PFSK-1 (cell line): Measurements from ENCODE around the gene KRIT1.

Experiments used
- FOXP2 ChIP-seq: optimal IDR thresholded peaks from 2 replicates; pipeline ENCODE3; 2011; ENCODE audit warnings: borderline replicate concordance, control low read depth, inconsistent platforms; ENCODE audit not compliant: insufficient read depth; ENCODE audit errors: extremely low read length, extremely low read depth
- POLR2AphosphoS5 ChIP-seq: IDR thresholded peaks from 2 replicates; pipeline ENCODE4 v1.6.1; 2012; ENCODE audit warnings: low read depth, mild to moderate bottlenecking, control low read depth, low read length, moderate library complexity
- REST ChIP-seq, 2 experiments: IDR thresholded peaks; 2 replicates each; pipeline versions ENCODE4 v1.6.1 to v1.8.0; 2011 to 2012; ENCODE audit warnings: low read depth in 2 of 2, low read length in 2 of 2, control low read depth in 1 of 2, inconsistent platforms in 1 of 2, mild to moderate bottlenecking in 1 of 2, moderate library complexity in 1 of 2; ENCODE audit not compliant: insufficient read depth in 1 of 2
- SIN3A ChIP-seq: IDR thresholded peaks from 2 replicates; pipeline ENCODE4 v1.6.1; 2012; ENCODE audit warnings: mild to moderate bottlenecking, low read length, moderate library complexity, borderline replicate concordance; ENCODE audit not compliant: insufficient read depth
- TAF1 ChIP-seq: IDR thresholded peaks from 2 replicates; pipeline ENCODE4 v1.6.1; 2012; ENCODE audit warnings: low read length, control low read depth, borderline replicate concordance; ENCODE audit not compliant: insufficient read depth

Gene KRIT1

GRCh38 chr7:92266415-92267241 lies 20.9 kb upstream of the KRIT1 start:
- no peak for TF ChIP-seq TAF1
- no peak for TF ChIP-seq FOXP2
- no peak for TF ChIP-seq REST (IDR thresholded peaks at IDR 0.05; ENCODE audit: insufficient read depth in 1 of 2, low read depth in 2 of 2, low read length in 2 of 2)
- TF ChIP-seq SIN3A, result no peak
- TF ChIP-seq POLR2AphosphoS5, result no peak

GRCh38 chr7:92260248-92260781 lies 14.6 kb upstream of the KRIT1 start:
- no peak for TF ChIP-seq SIN3A

GRCh38 chr7:92259610-92260247 lies 14.0 kb upstream of the KRIT1 start:
- TF ChIP-seq POLR2AphosphoS5 (no peak), FOXP2 (no peak), REST (IDR thresholded peaks at IDR 0.05; ENCODE audit: insufficient read depth in 1 of 2, low read depth in 2 of 2, low read length in 2 of 2) (no peak), TAF1 (no peak), SIN3A (no peak)

- TF ChIP-seq POLR2AphosphoS5, result no peak
These were observed 13.3 kb upstream of the KRIT1 start for GRCh38 chr7:92259062-92259461.

GRCh38 chr7:92255308-92255707 lies 9.6 kb upstream of the KRIT1 start:
- TF ChIP-seq REST (IDR thresholded peaks at IDR 0.05; ENCODE audit: insufficient read depth in 1 of 2, low read depth in 2 of 2, low read length in 2 of 2), result no peak
- TF ChIP-seq SIN3A, result no peak
- TF ChIP-seq FOXP2, result no peak
- TF ChIP-seq POLR2AphosphoS5, result no peak
- TF ChIP-seq TAF1, result no peak

- no peak for TF ChIP-seq POLR2AphosphoS5
- no peak for TF ChIP-seq REST (IDR thresholded peaks at IDR 0.05; ENCODE audit: insufficient read depth in 1 of 2, low read depth in 2 of 2, low read length in 2 of 2)
These were observed 7.5 kb upstream of the KRIT1 start for GRCh38 chr7:92253251-92253650.
